ENCODE data around the gene OMP. TPM values are rescaled to one million over a fixed set of nuclear protein-coding genes. Genes with fewer than 3 reads are reported as not detected.

Gene OMP
- total and polyA plus RNA-seq, 2 of the 4 experiments (the other 2 are of a cell fraction), result 0.27 TPM; not detected in 1

- Histone ChIP-seq H3K9me3 (ENCODE audit: control insufficient read depth, insufficient read depth, low read length) (no peaks in the 10 kb centered on the region), H3K4ac (ENCODE audit: low read depth, low read length) (no peak overlapping the region), H2AK5ac (ENCODE audit: low read depth, low read length) (no peak overlapping the region), H2BK5ac (ENCODE audit: low read depth, low read length, poor library complexity, severe bottlenecking) (no peak overlapping the region), H2AFZ (replicated peaks; ENCODE audit: low read length, poor library complexity) (no peak overlapping the region), H3K9me1 (ENCODE audit: insufficient read depth, low read length) (no peaks in the 10 kb centered on the region), H4K91ac (ENCODE audit: insufficient read depth, low read depth, low read length) (no peak overlapping the region), H2BK20ac (ENCODE audit: low read depth, low read length) (no peak overlapping the region), H3K79me1 (ENCODE audit: low read depth in 1 of 2, low read length in 2 of 2) (no peaks in the 10 kb centered on the region; a peak in 1 of 4 replicates), H3K56ac (ENCODE audit: extremely low read depth, insufficient read depth, low read length) (no peak overlapping the region), H3K9ac (ENCODE audit: low read depth, low read length) (no peak overlapping the region), H3K4me1 (ENCODE audit: control insufficient read depth, insufficient read depth, low read length) (no peaks in the 10 kb centered on the region), H2AK9ac (replicated peaks; ENCODE audit: low read depth, low read length, poor library complexity) (peak overlapping the region; percentile 82), H2BK15ac (ENCODE audit: low read depth, low read length) (no peak overlapping the region), H3K14ac (replicated peaks; ENCODE audit: low read depth, low read length) (no peak overlapping the region), H3K4me2 (ENCODE audit: low read depth, low read length) (no peak overlapping the region), H3K4me3 (ENCODE audit: insufficient read depth, low read depth, low read length) (no peak overlapping the region), H4K5ac (ENCODE audit: low read depth, low read length) (no peak overlapping the region), H3K36me3 (ENCODE audit: control insufficient read depth, insufficient read depth, low read length) (peaks cover 4% of the 10 kb centered on the region; the same call in 1 of the 2 replicates), H3K27ac (ENCODE audit: insufficient read depth, low read length) (no peak overlapping the region), H4K20me1 (ENCODE audit: insufficient read depth, low read length) (peaks cover 19% of the 10 kb centered on the region), H2BK120ac (ENCODE audit: low read depth, low read length) (no peak overlapping the region), H4K8ac (ENCODE audit: low read depth in 2 of 2, low read length in 2 of 2) (no peak overlapping the region), H3K23ac (ENCODE audit: low read depth, low read length) (no peak overlapping the region), H3K18ac (ENCODE audit: low read depth, low read length) (no peak overlapping the region), H3K27me3 (ENCODE audit: control insufficient read depth, insufficient read depth, low read length) (no peaks in the 10 kb centered on the region)
- intact Hi-C loops (cut with micrococcal nuclease), result no loop called here
- no TSS peak for BruUV-seq (replicated peaks)
- dilution Hi-C loops (cut with HindIII; ENCODE audit: low sequenced_read_pairs, unreplicated experiment), result no loop called here
- POLR2A ChIA-PET (ENCODE audit: unreplicated experiment), result no interaction called here
- no peak for TF ChIP-seq RFX5 (IDR thresholded peaks at IDR 0.05; ENCODE audit: low read depth, low read length)
- 78% methylated on average over 3 of the region's 11 CpGs; no CpG with 5 or more reads in 1 of the 2 experiments for WGBS, 2 experiments (ENCODE audit: extremely low coverage in 2 of 2, insufficient read length in 1 of 2)
- no peak for ATAC-seq (ENCODE audit: low read depth)
- in situ Hi-C loops (cut with MboI; ENCODE audit: low sequenced_read_pairs), result no loop called here
- no peak for DNase-seq
- CTCF ChIA-PET, result no interaction called here
These were observed 14.2 kb upstream of the OMP start for GRCh38 chr11:77088236-77089003.

All from IMR-90 (cell line).